ENCODE results near the gene DNAJB8. TPM values are rescaled to one million over a fixed set of nuclear protein-coding genes. Genes with fewer than 3 reads are reported as not detected.

The DNAJB8 gene
- total and polyA plus RNA-seq, 9 of the 15 experiments (the other 6 are each of a cell fraction or from before 2014, with no cell fraction given) = not detected

DNA sequence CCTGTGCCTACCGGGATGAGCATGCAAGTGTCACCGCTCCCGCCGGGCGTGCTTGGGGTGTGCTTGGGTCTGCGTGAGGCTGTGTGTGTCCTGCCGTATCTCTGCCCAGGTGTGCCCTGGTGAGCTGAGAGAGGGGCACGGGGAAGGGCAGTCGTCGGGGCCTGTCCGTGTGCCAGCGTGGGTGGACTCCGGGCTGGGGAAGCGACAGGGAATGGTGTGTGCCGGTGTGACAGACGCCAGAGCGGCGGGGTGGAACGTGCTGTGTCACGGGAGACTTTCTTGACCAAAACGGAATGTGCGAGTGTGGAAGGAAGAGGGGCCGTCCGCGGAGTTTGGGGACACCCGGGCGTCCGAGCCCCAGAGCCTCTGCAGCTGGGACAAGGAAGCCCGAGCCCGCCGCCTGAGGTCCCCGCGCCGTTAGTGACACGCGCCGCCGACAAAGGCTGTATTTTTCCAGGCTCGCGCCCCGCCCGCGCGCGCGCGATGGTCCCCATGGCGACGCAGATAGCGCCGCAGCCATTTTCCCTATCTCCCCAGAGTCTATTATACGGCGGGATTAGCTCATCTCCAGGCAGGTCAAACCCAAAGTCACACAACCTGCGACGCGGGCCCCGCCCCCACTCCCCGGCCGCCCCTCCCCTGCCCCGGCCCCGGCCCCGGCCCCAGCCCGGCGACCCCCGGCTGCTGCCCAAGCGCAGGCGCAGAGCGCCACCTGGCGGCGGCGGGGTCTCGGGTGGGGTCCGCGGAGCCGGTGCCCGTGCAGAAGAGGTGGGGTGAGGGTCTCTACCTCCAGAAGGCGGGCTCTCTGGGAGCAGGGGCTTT lies 30.8 kb upstream of the DNAJB8 start (continued):
- TF ChIP-seq MGA (IDR thresholded peaks at IDR 0.05) (peak; percentile 78), MTF1 (CRISPR knock-in tag; IDR thresholded peaks at IDR 0.05; ENCODE audit: borderline replicate concordance) (no peak), ZBTB11 (CRISPR knock-in tag; IDR thresholded peaks at IDR 0.05) (no peak), POLR3G (IDR thresholded peaks at IDR 0.05; ENCODE audit: extremely low read depth, insufficient read length, insufficient replicate concordance) (no peak), GTF3C2 (IDR thresholded peaks at IDR 0.05; ENCODE audit: borderline replicate concordance, extremely low read depth, insufficient read length) (no peak)

Measured in K562 (cell line).